Ovary (tissue), 3 donors: ENCODE measurements around the gene COL24A1.

Experiments used
- CTCF ChIP-seq, 3 donors: fragments of 450-650 bp in 2 of 3; fragments of 200-600 bp in 1 of 3; IDR thresholded peaks; one replicate each; pipeline versions ENCODE4 v1.5.1 to v1.8.0; 2016 to 2022; ENCODE audit warnings: antibody characterized with exemption in 3 of 3, mild to moderate bottlenecking in 1 of 3
- EP300 ChIP-seq: sonication (generic); formaldehyde crosslinking; IDR thresholded peaks from one replicate; pipeline ENCODE4 v1.6.1; 2017; ENCODE audit warnings: antibody characterized with exemption
- POLR2A ChIP-seq: fragments of 450-650 bp; IDR thresholded peaks from one replicate; pipeline ENCODE4 v1.6.1; 2017; ENCODE audit warnings: antibody characterized with exemption, mild to moderate bottlenecking, moderate library complexity
- donor health status: DM: no; HTN: no; CAD: no.

DNA sequence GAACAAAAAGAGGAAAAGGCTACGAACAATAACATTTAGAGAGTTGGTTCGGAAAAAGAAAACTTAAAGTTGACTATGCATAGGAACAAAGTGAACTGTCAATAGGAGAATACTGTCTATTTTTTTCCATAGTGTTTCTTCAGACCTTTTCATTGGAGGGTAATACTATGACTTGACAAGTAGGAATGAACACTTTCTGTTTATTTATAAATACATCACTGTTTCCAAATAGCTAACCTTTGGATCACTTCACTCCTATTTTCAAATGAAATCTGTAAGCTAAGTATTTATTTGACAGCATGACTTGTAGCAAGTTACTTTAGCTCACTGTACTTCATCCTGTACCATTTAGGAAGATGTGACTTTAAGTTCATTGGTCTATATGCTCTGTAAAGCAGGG, 221.3 kb downstream of the COL24A1 start:
- TF ChIP-seq CTCF (IDR thresholded peaks at IDR 0.05) (no peak), POLR2A (no peak), EP300 (no peak)
